GM19395 (cell line): Measurements from ENCODE around the gene KCNA4.
"Not testable (repeated sequence)": the region's sequence is repeated elsewhere in the genome, so short reads cannot be mapped to it uniquely, and the experiment has no call there.

Experiments used
- ATAC-seq: cut with Tn5 transposase; IDR thresholded peaks from one replicate; pipeline ENCODE4 v1.9.1; 2021; ENCODE audit warnings: mild to moderate bottlenecking, moderate library complexity; ENCODE audit not compliant: unreplicated experiment

The KCNA4 gene

GRCh38 chr11:30000986-30001750 is 15.7 kb downstream of the KCNA4 start:
- ATAC-seq, result no peak

- peak; percentile 86 for ATAC-seq
These were observed 20.8 kb downstream of the KCNA4 start for GRCh38 chr11:29996016-29996415.

GRCh38 chr11:29989174-29989970 is 27.5 kb downstream of the KCNA4 start:
- no peak for ATAC-seq

- no peak for ATAC-seq
These were observed 31.6 kb downstream of the KCNA4 start for GRCh38 chr11:29985248-29985647.

- no peak for ATAC-seq
These were observed 32.3 kb downstream of the KCNA4 start for GRCh38 chr11:29984544-29984943.

GRCh38 chr11:29978549-29978948 is 38.3 kb downstream of the KCNA4 start:
- no peak for ATAC-seq

- ATAC-seq, result not testable (repeated sequence)
These were observed 41.2 kb downstream of the KCNA4 start for GRCh38 chr11:29975580-29975979.

GRCh38 chr11:29963796-29964195 is 53.0 kb downstream of the KCNA4 start:
- no peak for ATAC-seq

GRCh38 chr11:29963036-29963435 is 53.8 kb downstream of the KCNA4 start:
- ATAC-seq, result no peak

- no peak for ATAC-seq
These were observed 54.6 kb downstream of the KCNA4 start for GRCh38 chr11:29962243-29962642.
